IPS DF 4.7 (cell line): ENCODE data around the gene NOTCH3.

ENCODE experiments used
- DNase-seq: peaks from one replicate; pipeline ENCODE4 v3.0.0-alpha.2; 2013; ENCODE audit warnings: low spot score; ENCODE audit errors: extremely low read depth

Gene NOTCH3

DNA sequence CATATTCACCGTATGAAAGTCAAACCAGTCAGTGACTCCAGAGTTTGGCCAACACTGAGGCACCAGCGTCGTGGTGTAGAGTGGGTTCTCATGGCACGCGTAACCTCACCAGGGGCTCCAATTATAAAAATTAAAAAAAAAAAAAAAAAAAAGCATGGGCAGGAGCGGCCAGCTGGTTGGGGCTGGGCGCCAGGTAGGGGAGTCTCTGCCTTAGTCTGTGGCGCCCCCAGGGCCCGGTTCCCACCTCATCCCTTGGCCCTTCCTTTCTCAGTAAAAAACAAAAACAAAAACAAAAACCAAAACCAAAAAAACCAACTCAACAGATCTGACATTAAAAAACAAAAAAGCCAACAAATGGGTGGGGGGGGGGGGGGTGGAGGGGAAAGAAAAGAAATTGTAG, 36.1 kb upstream of the NOTCH3 start:
- no peak for DNase-seq

- no peak for DNase-seq
Observed at GRCh38 chr19:15235781-15236180, 35.0 kb upstream of the NOTCH3 start.

GRCh38 chr19:15234431-15235130, 33.8 kb upstream of the NOTCH3 start:
- DNase-seq = no peak

- DNase-seq = no peak
Observed at GRCh38 chr19:15231271-15231670, 30.5 kb upstream of the NOTCH3 start.

- no peak for DNase-seq
Observed at GRCh38 chr19:15227261-15227660, 26.5 kb upstream of the NOTCH3 start.

DNA sequence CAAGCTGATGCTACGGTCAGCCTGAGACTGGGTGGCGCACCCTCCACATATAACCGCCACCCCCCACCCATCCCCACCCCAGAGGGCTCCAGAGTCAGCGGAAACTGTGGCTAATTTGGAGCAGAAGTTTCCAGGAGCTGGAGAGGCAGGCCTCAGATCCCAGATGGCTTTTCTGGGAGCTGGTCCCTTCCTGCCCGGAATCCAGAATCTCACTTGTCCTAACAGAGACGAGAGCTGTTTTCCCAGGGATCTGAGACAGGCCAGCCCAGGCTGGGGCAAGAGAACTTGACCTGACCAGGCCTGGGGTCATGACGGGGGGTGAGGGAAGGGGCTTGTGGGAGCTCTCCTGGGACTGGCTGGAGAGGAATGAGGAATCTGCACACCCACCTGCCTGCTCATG, 25.0 kb upstream of the NOTCH3 start:
- DNase-seq = no peak

DNA sequence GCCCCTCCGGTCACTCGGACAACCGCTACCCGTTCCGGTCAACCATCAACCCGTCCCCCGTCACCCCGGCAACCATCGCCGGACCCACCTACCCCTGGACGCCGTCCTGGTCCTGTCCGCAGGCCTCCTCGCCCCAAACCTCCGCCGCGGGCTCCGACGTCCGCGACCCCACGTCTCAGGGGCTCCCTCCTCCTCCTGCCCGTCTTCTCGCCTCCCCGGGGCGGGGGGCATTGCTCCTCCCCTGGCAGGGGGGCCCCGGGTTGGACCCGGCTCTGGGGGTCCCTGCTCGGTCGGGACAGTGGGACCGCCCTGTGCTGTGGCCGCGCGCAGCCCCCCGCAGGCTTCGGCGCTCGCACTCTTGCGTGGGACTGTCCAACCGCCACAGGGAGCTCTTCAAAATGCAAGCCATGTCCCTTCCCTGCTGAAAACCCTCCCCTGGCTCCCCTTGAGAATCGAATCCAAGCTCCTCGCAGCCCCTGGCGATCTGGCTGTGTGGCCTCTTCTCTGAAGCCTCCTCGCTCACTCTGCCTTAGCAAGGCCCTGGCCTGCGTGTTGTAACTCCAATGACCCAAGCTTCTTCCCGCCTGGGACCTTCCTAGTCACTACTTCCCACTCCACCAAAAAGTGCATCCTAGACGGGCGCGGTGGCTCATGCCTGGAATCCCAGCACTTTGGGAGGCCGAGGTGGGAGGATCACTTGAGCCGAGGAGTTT, 23.0 kb upstream of the NOTCH3 start:
- no peak for DNase-seq

DNA sequence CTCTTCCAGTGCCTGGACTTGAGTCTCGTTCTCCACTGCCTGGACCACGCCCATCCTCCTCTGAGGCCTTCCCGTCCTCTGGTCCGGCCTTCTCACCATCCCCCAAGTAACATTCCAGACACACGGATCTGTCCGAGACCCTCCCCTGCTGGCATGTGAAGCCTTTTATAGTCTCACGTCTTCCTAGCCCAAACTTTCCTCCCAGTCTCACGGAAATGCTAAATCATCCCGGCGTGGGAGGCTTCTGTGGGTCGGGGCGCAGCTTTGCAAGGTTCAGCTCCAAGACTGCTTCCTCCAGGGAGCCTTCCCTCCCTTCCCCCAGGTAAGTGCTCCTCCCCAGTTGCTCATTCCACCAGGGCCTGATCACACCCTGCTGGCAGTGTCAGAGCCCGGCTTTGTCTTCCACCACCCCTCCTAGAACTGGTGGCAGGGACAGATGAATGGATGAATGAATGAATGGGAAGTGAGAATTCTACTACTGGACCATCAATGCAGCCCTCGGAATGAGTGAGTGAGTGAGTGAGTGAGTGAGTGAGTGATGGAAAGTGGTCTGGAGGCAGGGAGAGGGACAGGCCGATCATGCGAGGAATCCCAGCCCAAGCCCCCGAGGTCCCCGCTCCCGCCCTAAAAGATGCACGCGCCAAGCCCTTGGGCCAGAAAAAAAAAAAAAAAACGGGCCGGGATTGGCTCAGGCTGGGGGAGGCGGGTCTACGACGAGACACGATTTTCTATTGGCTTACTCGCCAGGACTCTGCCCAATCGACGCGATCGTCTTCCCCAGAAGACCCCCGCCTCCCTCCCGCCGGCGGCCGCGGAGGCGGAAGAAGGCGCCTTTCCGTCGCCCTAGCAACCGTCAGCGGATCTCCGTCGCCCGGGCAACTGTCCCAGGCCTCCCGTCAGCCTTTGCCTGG, 22.2 kb upstream of the NOTCH3 start:
- peak; percentile 72 for DNase-seq

DNA sequence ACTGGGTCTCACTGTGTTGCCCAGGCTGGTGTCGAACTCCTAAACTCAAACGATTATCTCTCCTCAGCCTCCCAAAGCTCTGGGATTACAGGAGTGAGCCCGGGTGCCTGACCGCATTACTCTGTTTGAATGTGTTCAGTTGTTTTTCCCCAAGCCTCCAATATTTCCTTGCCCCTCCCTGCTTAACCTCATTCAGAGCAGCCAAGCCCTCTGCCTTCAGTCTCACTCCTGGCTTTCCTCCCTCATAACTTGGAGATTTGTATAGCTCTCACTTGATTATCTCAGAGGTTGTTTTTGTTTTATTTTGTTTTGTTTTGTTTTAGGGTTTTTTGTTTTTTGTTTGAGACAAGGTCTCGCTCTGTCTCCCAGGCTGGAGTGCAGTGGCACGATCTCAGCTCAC, 20.0 kb upstream of the NOTCH3 start:
- no peak for DNase-seq

GRCh38 chr19:15218501-15218900, 17.7 kb upstream of the NOTCH3 start:
- no peak for DNase-seq

DNA sequence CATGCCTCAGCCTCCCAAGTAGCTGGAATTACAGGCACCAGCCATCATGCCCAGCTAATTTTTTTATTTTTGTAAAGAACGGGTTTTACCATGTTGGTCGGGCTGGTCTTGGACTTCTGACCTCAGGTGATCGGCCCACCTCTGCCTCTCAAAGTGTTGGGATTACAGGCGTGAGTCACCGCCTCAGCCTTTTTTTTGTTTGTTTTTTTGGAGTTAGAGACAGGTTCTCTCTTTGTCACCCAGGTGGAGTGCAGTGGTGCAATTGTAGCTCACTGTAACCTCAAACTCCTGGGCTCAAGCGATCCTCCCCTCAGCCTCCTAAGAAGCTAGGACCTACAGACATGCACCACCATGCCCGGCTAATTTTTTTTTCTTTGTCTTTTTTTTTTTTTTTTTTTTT, 15.6 kb upstream of the NOTCH3 start:
- no peak for DNase-seq

- DNase-seq = no peak
Observed at GRCh38 chr19:15213715-15214381, 13.1 kb upstream of the NOTCH3 start.

DNA sequence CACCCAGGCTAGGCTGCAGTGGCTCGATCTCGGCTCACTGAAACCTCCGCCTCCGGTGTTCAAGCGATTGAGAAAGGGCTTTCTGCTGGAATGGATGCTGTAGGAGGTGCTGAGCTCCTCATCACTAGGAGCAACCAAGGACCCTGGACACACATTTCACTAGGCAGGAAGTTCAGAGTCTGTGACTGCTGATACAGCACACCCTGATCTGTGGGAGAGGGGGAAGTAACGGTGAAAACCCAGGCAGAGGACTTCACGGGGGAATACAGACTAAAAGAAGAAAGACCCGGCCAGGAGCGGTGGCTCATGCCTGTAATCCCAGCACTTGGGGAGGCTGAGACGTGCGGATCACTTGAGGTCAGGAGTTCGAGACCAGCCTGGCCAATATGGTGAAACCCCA, 11.9 kb upstream of the NOTCH3 start:
- DNase-seq = no peak

DNA sequence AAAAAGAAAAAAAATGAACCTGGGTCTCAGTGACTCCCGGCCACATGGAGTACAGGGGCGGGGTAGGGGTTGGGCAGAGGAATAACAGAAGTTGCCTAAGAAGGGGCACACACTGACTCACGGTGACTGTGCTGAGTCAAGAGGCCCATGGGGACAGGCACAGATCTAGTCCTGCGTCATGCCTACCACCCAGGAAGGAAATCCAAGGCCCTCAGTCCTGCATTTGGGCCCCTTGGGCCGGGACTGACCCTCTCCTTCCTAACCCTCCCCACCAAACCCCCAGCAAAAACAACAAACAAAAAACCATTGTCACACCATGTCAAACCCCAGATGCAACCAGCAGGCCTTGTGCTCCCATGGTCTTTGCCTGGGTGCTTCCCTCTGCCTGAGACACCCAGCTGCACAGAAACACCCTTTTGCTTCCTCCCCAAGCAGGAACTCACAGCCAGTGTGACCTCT, 9.6 kb upstream of the NOTCH3 start:
- DNase-seq = no peak

DNA sequence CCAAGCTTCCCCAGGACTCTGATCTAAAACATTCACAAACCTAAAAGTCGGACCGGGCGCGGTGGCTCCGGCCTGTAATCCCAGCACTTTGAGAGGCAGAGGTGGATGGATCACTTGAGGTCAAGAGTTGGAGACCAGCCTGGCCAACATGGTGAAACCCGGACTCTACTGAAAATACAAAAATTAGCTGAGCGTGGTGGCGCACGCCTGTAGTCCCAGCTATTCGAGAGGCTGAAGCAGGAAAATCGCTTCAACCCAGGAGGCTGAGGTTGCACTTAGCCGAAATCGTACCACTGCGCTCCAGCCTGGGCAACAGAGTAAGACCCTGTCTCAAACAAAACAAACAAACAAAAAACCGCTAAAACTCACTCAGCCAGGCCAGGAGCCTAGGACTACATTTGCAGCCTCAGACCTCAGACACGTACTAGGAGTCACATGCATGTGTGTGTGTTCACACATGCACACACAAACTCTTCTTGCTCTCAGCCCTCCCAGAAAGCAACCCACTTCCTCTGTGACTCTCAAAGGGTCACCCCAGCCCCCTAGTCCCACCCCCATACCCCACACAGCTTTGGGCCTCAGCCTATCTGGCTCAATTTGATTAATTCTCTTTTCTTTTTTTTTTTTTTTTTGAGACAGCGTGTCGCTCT, 704 bp upstream of the NOTCH3 start:
- no peak for DNase-seq

DNA sequence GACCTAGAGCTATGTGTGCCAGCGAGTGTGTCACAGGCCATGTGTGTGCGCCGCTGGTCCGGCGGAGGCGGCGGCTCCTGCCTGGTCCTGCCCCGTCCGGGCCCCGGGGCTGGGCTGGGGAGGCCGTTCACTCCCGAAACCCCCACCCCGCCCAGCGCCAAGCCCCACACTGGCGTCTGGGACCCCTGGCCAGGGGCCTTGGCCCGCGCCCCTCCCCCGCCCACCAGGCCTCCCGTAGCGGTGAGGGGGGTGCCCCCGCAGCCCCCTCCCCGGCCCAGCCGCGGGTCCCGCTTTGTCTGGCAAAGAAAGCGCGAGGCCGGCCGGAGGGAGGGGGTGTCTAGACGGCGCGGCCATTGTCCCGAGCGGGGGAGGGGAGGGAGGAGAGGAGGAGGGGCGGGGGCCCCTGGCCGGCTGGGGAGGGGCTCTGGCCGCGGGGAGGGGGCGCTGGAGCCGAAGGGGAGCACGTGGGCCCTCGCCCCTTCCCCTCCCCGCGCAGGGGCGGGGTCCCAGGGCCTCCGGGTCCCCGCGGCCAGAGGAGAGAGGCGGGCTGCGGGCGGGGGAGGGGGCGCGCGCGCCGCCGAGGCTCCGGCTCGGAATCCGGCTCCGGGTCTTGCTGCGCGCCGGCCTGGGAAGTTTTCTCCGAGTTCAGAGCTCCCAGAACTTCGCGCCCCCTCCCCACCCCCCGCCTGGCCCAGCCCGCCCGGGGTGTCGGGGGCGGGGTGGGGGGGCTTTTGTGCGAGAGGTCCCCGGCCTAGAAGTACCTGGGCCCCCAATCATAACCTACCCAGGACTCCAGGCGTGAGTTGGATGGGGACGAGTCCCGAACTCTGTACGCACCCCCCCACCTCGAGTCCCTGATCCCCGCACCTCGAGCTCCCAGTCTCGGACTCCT, 888 bp downstream of the NOTCH3 start:
- no peak for DNase-seq

DNA sequence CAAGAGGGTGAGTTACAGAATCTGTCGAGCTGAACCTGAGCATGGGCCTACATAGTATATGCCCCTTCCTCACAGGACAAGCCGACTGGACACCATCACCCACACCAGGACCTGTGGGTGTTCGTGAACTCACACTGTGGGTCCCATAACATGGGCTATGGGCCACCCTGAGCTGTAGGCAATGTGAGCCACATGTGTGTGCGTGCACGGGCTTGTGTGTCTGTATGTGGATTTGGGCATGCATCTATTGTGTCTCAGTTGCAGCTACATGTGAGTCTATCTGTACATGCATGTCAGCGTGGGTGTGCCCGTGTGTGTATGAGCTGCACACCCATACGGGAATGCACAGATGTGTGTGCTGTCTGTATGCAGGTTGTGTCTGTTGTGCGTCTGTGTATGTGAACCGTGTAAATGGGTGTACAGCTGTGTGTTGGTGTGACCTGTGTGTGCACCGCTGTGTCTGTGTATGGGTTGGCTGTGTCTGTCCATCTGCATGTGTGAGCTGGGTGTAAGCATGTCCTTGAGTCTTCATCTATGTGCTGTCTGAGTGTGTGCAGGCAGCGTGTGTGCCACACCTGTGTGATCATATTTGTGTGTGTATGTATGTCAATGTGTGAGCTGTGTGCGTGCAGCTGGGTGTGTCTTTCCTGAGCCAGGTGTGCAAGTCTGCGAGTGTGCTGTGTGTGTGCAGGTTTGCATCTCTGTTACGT, 1.7 kb downstream of the NOTCH3 start:
- DNase-seq = no peak

DNA sequence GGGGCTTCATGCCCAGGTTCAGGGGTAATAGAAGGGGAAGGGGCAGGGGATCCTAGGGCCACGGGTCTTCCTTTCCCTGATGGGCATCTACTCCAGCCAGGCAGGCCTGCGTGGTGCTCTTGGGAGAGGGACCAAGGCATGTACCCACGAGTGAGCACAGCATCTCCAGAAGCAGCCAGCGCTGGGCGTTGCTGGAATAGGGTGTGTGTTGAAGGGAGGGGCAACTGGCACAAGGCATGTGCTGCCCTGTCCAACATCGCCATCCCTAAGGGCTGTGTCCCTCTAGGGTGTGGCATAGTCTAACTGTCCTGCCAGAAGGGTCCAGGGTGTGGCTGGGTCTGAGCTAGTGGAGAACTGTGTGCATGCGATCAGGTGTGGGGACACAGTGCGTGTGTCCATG, 2.9 kb downstream of the NOTCH3 start:
- no peak for DNase-seq

DNA sequence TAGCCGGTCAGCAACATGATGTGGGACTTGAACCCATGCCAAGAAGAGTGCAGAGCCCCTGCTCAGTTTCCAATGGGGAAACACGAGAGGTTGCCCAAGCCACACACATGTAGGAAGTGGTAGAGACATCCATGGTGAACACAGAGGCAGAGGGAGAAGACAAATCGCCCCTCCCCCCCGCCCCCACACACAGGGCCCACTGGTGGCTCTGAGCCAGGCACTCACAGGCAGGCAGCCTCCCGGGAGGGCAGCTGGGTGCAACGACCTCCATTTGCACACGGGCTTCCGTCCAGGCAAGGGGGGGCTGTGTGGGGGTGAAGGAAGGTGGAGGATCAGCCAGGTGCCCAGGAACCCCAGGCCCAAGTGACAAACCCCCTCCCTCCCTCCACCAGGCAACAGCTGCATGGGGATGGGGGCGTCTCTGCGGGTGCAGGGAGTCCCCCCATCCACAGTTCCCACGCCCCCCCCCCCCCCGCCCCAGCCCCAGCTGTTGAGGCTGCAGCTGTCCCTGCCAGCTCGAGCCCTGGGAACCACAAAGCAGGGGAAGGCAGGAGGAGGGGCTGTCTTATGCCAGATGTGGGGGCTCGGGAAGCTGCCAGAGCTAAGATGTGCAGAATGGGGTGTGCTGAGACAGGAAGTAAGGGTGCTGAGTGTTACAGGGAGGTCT, 3.4 kb downstream of the NOTCH3 start:
- DNase-seq = no peak
